GM12891 (cell line): ENCODE data around the gene MISP.

Source experiments
- POLR2A ChIP-seq: IDR thresholded peaks from 2 replicates; pipeline ENCODE4 v1.6.1; 2011; ENCODE audit warnings: low read depth, low read length, control low read depth
- POLR2AphosphoS5 ChIP-seq: IDR thresholded peaks from 2 replicates; pipeline ENCODE4 v1.6.1; 2011; ENCODE audit warnings: low read depth, low read length, control low read depth
- POU2F2 ChIP-seq: IDR thresholded peaks from 2 replicates; pipeline ENCODE4 v1.6.1; 2011; ENCODE audit warnings: low read depth, mild to moderate bottlenecking, control low read depth, low read length, moderate library complexity
- SPI1 ChIP-seq: IDR thresholded peaks from 2 replicates; pipeline ENCODE4 v1.6.1; 2011; ENCODE audit warnings: low read depth, low read length, control low read depth
- TAF1 ChIP-seq: IDR thresholded peaks from 2 replicates; pipeline ENCODE4 v1.6.1; 2011; ENCODE audit warnings: low read depth, low read length, control low read depth

DNA sequence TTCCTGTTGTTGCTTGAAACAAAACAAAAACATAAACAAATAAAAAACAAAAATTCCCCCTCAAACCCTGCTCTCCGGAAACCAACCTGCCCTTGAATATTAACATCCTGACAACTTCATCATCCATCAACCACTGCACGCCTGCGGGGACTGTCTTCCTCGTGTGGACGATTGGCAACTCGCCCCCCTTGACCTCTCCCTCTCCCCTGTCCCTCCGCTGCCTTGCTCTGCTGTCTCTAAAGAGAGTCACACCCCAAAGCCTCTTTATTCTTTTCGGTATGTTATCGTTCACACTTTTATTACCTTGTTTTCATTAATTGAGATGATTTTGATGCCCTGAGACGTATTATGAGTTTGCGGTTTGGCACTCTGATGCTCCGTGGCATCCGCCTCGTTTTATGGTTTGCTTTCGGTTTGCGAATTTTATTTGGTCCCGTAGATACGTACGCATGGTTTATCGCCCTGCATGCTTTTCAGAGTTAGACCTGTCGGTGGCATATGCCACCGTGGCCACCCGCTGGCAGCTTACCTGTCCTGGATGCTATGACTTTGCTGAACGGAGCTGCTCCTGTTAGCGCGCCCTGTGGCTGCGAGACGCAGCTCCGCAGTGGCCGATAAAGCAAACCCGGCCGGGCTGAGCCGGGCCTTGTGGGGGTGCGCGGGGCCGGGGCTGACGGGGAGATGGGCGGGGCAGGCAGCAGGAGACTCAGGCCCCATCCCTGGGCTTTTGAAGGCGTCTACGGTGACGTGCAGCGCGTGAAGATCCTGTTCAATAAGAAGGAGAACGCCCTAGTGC, 56.9 kb downstream of the MISP start:
- no peak; the same call in 1 of the 2 replicates for TF ChIP-seq POLR2A
- TF ChIP-seq POLR2AphosphoS5, result no peak; the same call in 1 of the 2 replicates
- no peak for TF ChIP-seq TAF1
- no peak for TF ChIP-seq SPI1
- TF ChIP-seq POU2F2, result no peak
